ENCODE data around the gene ELAVL3. TPM values are rescaled to one million over a fixed set of nuclear protein-coding genes. Genes with fewer than 3 reads are reported as not detected.

ELAVL3 gene
- total RNA-seq, 1 experiment from 2014 or later, result 1.2 TPM

- Histone ChIP-seq H3K9ac (ENCODE audit: extremely low read depth, insufficient read length, low read length) (no peak overlapping the region), H3K79me1 (ENCODE audit: insufficient read depth, low read depth, low read length, poor library complexity, severe bottlenecking) (no peaks in the 10 kb centered on the region), H2BK5ac (ENCODE audit: insufficient read length, low read length) (no peak overlapping the region), H3K18ac (ENCODE audit: insufficient read length, low read depth, low read length) (no peak overlapping the region), H3K4ac (ENCODE audit: low read depth, low read length) (no peak overlapping the region), H2BK120ac (ENCODE audit: low read depth, low read length, poor library complexity, severe bottlenecking) (no peak overlapping the region), H2BK20ac (ENCODE audit: low read depth, low read length, poor library complexity, severe bottlenecking) (no peak overlapping the region), H3K27ac (ENCODE audit: insufficient read length, low read depth, low read length) (no peak overlapping the region), H2AK5ac (ENCODE audit: insufficient read length, low read length) (no peak overlapping the region), H3K23ac (ENCODE audit: insufficient read length, low read depth, low read length) (no peak overlapping the region), H3K4me1 (ENCODE audit: insufficient read depth, low read length) (no peaks in the 10 kb centered on the region), H4K20me1 (ENCODE audit: control insufficient read depth, insufficient read depth, insufficient read length) (no peaks in the 10 kb centered on the region), H3K14ac (ENCODE audit: insufficient read depth, low read length) (no peak overlapping the region), H4K8ac (replicated peaks; ENCODE audit: insufficient read length, low read depth, low read length) (no peak overlapping the region), H3K79me2 (ENCODE audit: insufficient read depth, low read length) (no peaks in the 10 kb centered on the region), H4K91ac (ENCODE audit: insufficient read length, low read depth, low read length) (no peak overlapping the region), H3K4me2 (ENCODE audit: insufficient read depth, insufficient read length, low read length) (no peak overlapping the region), H3K27me3 (ENCODE audit: insufficient read depth, low read length) (no peaks in the 10 kb centered on the region), H2BK15ac (ENCODE audit: low read depth, low read length) (no peak overlapping the region), H3K23me2 (ENCODE audit: insufficient read length, low read depth, low read length, poor library complexity, severe bottlenecking) (no peaks in the 10 kb centered on the region), H2BK12ac (ENCODE audit: insufficient read length, low read depth, low read length) (no peak overlapping the region), H3K9me3 (ENCODE audit: control insufficient read depth, low read depth, low read length) (no peaks in the 10 kb centered on the region), H2AFZ (ENCODE audit: low read length) (no peak overlapping the region), H3T11ph (ENCODE audit: low read length) (no peak overlapping the region), H4K5ac (ENCODE audit: insufficient read length, low read depth, low read length) (no peak overlapping the region), H3K56ac (ENCODE audit: insufficient read length, low read depth, low read length) (no peak overlapping the region)
- Mint-ChIP-seq H3K9me3 (no peaks in the 10 kb centered on the region; a peak in 1 of 5 replicates), H3K27me3 (ENCODE audit: low read depth) (no peaks in the 10 kb centered on the region), H3K36me3 (ENCODE audit: insufficient read depth in 1 of 3, low read depth in 3 of 3) (peaks cover 2 to 16% (median 15%) of the 10 kb centered on the region in 3 experiments; a peak in 6 of 7 replicates), H3K27ac (peak overlapping the region in 2 of 3 experiments; percentile 69 to 93; a peak in 2 of 7 replicates), H3K4me1 (peaks cover 20 to 45% of the 10 kb centered on the region in 2 experiments), H3K4me3 (no peak overlapping the region)
- no peak for DNase-seq
- WGBS (ENCODE audit: extremely low coverage, insufficient read length, low lambda C conversion rate), result no CpG with 5 or more reads among the region's 27 CpGs
- peak; percentile 78 for TF ChIP-seq CTCF (conservative IDR thresholded peaks at IDR 0.05)
These were observed 27.1 kb downstream of the ELAVL3 start for GRCh38 chr19:11453468-11454341.
